ENCODE data around the gene ADARB1.

ADARB1 gene

GRCh38 chr21:45074818-45075595 lies 627 bp downstream of the ADARB1 start:
- H3K27me3 ChIP-seq = no peaks in the 10 kb centered on the region
- no peak for TF ChIP-seq CTCF (IDR thresholded peaks at IDR 0.05; ENCODE audit: low read depth, low read length)
- H3K36me3 ChIP-seq = no peaks in the 10 kb centered on the region
- no peaks in the 10 kb centered on the region; the same call in 1 of the 2 replicates for H3K4me1 ChIP-seq
- peak overlapping the region; percentile 68 for H3K4me3 ChIP-seq (ENCODE audit: low read depth, low read length)
- peak; percentile 68 for DNase-seq
- no peaks in the 10 kb centered on the region for H3K9me3 ChIP-seq

- no peaks in the 10 kb centered on the region for H3K9me3 ChIP-seq
- peaks cover 4% of the 10 kb centered on the region; the same call in 1 of the 2 replicates for H3K4me1 ChIP-seq
- H3K36me3 ChIP-seq = no peaks in the 10 kb centered on the region
- TF ChIP-seq CTCF (IDR thresholded peaks at IDR 0.05; ENCODE audit: low read depth, low read length) = no peak
- peak overlapping the region; percentile 68 for H3K4me3 ChIP-seq (ENCODE audit: low read depth, low read length)
- H3K27me3 ChIP-seq = no peaks in the 10 kb centered on the region
- no peak for DNase-seq
Observed at GRCh38 chr21:45075596-45076244, 1.3 kb downstream of the ADARB1 start.

- no peak for DNase-seq
- Histone ChIP-seq H3K36me3 (no peaks in the 10 kb centered on the region), H3K27me3 (no peaks in the 10 kb centered on the region), H3K4me3 (ENCODE audit: low read depth, low read length) (peak overlapping the region; percentile 68), H3K4me1 (peaks cover 6% of the 10 kb centered on the region), H3K9me3 (no peaks in the 10 kb centered on the region)
- no peak for TF ChIP-seq CTCF (IDR thresholded peaks at IDR 0.05; ENCODE audit: low read depth, low read length)
Observed at GRCh38 chr21:45076245-45076711, 1.9 kb downstream of the ADARB1 start.

GRCh38 chr21:45078371-45078770 lies 4.0 kb downstream of the ADARB1 start:
- DNase-seq = no peak
- no peak for TF ChIP-seq CTCF (IDR thresholded peaks at IDR 0.05; ENCODE audit: low read depth, low read length)
- no peaks in the 10 kb centered on the region for H3K27me3 ChIP-seq
- H3K4me3 ChIP-seq (ENCODE audit: low read depth, low read length) = no peak overlapping the region
- H3K36me3 ChIP-seq = 0 out of 2 replicates have a peak, but pooled peaks cover 4% of the 10 kb centered on the region
- peaks cover 6% of the 10 kb centered on the region for H3K4me1 ChIP-seq
- H3K9me3 ChIP-seq = no peaks in the 10 kb centered on the region

GRCh38 chr21:45078877-45079281 lies 4.5 kb downstream of the ADARB1 start:
- Histone ChIP-seq H3K27me3 (no peaks in the 10 kb centered on the region), H3K36me3 (0 out of 2 replicates have a peak, but pooled peaks cover 4% of the 10 kb centered on the region), H3K9me3 (no peaks in the 10 kb centered on the region), H3K4me3 (ENCODE audit: low read depth, low read length) (no peak overlapping the region), H3K4me1 (peaks cover 6% of the 10 kb centered on the region)
- no peak for TF ChIP-seq CTCF (IDR thresholded peaks at IDR 0.05; ENCODE audit: low read depth, low read length)
- no peak for DNase-seq

GRCh38 chr21:45079351-45079750 lies 5.0 kb downstream of the ADARB1 start:
- DNase-seq = no peak
- Histone ChIP-seq H3K27me3 (no peaks in the 10 kb centered on the region), H3K4me1 (peaks cover 6% of the 10 kb centered on the region), H3K4me3 (ENCODE audit: low read depth, low read length) (no peak overlapping the region), H3K36me3 (0 out of 2 replicates have a peak, but pooled peaks cover 4% of the 10 kb centered on the region), H3K9me3 (no peaks in the 10 kb centered on the region)
- TF ChIP-seq CTCF (IDR thresholded peaks at IDR 0.05; ENCODE audit: low read depth, low read length) = no peak

Measured in BE2C (cell line).